HUDEP-2 (cell line): Measurements from ENCODE around the gene TRIAP1.
A peak's percentile ranks its signal among the peaks of the same experiment; 100 is the strongest.

Experiments
- DNase-seq, 76 experiments: peaks; one replicate each; lab custom pipeline; 2025; ENCODE audit not compliant: unreplicated experiment in 76 of 76; lab: John Stamatoyannopoulos, UW

TRIAP1 gene

DNA sequence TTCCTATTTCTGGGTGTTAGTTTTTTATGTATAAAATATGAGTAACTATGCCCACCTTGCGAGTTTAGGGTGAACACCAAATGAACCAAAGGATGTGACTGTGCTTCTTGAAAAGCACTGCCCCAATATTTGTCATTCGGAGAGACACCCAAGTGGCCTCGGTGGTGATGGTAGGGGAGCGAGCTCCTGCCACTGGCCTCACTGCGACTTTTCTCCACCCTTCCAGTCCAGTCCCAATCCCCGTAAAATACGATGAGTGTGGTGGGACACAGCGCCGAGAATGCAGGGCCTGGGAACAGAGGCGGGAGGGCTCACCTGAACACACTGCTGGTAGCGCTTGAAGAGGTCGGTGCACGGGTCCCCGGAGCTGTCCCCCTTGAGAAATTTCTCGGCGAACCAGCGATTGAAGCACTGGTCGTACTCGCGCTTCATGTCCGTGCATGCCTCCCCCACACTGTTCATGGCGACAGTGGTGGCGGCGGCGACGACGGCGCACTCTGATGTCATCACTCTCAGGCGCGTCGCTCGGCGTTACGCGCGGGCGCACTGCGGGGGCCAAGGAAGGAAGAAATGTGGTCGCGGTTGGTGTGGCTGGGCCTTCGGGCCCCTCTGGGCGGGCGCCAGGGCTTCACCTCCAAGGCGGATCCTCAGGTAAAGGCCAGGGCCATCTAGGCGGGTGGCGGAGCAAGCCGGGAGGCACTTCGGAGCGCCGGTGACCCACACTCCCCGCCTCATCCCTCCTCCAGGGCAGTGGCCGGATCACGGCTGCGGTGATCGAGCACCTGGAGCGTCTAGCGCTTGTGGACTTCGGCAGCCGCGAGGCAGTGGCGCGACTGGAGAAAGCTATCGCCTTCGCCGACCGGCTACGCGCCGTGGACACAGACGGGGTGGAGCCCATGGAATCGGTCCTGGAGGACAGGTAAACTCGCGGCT lies at the start of gene TRIAP1, which contains the start of gene GATC:
TRIAP1 (minus strand) TSS at position 474 of the 933 bp plus-strand sequence; CDS start at position 462, 12 bp downstream.
GATC (plus strand) TSS at position 534 of the 933 bp plus-strand sequence; CDS start at position 571, 37 bp downstream.
- DNase-seq, result peak in 73 of 76 experiments; percentile 19 to 86 (median 64)

DNA sequence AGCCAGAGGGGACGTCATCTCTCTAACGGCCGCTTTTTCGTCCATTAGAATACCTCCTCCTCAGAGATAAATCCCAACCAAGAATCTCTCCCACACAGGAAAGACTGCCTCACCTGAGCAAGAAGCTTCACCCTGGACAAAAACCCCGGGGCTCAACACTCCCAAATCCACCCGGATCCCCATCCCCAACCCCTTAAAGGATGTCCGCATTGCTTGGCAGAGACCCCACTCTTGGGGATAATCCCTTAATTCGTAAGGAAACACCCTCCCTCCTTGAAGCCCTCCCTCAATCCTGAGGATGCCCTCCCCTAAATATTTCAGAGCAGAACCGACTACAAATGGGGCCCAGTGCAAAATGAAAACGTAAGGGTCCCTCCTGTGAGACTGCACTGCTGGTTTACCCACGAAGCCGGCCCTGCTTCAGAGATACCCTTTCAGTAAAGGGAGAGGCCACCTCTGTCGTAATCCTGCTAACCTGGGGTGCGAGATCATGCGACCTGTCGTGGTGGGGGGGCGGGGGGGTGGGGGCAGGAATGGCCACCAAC lies 49.1 kb upstream of the TRIAP1 start:
- DNase-seq, result peak in 1 of 76 experiments; percentile 41

DNA sequence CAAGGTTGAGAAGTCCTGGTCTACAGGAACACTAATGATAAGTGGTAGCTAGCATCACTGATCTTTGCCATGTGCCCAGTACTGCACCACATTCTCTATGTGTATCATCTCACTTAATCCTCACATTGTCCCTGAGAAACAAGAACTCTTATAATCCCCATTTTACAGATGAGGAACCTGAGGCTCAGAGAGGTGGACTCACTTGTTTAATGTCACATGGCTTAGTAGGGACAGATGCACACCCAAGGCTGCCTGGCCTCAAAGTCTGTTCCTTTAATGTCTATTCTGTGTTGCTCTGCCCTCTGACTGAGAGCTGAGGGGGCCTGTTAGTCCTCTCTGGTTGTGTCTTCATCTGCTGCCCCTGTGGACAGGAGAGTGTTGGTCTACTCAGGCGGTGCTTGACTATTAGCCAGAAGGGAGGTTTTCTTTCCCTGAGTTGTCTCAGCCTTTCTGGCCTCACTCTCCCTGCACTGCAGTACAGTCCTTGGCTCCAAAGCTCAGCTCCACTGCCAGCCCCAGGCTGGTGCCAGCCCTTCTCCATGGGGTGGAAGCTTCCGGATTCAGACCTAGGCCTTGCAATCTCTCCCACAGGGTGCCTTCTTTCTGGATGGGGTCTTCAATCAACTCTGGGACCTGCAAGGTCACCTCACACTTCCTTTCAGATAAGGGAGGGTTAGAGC lies 44.8 kb upstream of the TRIAP1 start:
- DNase-seq, result no peak

DNA sequence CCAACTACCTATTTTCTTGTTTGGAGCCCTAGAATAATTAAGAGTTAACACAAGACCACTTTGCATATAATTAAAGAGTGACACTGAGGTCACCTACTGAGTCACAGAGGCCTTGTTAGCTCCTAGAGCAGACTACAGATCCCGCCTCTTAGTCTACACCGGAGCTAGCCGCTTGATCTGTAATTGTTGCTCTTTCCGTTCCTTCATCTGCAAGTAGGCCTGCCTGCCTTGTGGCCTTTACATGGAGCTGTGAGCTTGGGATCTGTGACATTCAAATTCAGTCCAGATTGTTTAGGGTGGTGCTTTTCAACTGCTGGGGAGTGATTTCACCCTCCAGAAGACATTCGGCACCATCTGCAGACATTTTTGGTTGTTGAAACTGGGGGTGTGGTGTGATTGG lies 44.1 kb upstream of the TRIAP1 start:
- DNase-seq, result no peak

DNA sequence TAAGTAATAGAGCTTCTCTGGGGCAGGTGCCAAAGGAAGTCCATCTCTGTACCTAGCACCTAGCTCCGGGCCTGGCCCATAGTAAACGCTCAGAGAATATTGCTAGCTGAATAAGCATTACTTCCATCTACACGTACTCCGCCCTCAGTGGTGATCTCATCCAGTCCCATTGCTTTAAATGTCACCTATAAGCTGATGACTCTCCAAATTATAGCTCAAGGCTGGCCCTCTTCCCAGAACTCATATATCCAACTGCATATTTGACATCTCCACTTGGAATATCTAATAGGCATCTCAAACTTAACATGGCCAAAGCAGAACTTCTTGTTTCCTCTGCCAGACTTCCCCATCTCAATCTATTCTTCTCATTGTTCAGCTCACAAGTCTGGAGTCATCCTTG lies 42.8 kb upstream of the TRIAP1 start:
- DNase-seq, result no peak

DNA sequence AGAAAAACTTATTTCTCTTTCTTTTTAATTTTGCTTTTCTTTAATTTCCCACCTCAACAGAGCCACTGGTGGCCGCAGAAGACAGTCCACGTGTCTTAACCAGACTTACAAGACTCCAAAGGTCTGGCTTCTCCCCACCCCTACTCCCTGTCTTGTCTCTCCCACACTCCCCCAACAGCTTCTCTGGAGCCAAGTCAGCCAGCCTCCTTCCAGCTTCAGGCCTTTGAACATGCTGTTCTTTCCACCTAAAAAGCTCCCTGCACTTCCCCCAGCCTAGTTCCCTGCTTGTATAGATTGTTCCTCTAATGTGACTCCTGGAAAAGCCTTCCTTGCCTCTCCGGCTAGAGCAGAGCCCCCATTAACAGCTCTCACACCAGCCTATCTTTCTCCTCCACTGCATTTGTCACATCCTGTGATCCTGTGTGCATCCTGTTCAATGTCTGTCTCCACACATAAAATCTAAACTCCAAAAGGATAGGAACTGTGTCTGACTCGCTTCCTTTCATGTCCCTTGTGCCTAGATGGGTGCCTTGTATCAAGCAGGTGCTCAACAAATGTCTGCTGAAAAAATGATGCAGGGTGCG lies 42.0 kb upstream of the TRIAP1 start:
- peak in 2 of 76 experiments; percentile 8 to 23 for DNase-seq

DNA sequence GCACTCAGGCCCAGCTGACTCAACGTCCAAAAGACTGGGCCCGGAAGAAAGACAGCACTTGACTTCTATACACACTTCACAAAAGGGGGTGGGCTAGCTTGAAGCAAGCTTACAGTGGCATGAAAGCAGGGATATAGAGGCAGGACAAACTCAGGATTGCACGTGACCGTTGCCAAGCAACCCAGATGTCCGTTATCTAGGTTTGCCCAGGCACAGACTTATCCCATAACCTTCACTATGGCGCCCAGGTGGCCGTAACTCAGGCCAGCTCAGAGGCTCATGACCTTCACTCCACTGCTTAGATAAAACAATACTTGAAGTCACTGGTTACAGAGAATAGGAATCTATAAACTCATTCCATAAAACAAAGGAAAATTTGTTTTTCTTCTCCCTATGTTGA lies 41.4 kb upstream of the TRIAP1 start:
- DNase-seq, result peak in 70 of 76 experiments; percentile 26 to 78 (median 56)

DNA sequence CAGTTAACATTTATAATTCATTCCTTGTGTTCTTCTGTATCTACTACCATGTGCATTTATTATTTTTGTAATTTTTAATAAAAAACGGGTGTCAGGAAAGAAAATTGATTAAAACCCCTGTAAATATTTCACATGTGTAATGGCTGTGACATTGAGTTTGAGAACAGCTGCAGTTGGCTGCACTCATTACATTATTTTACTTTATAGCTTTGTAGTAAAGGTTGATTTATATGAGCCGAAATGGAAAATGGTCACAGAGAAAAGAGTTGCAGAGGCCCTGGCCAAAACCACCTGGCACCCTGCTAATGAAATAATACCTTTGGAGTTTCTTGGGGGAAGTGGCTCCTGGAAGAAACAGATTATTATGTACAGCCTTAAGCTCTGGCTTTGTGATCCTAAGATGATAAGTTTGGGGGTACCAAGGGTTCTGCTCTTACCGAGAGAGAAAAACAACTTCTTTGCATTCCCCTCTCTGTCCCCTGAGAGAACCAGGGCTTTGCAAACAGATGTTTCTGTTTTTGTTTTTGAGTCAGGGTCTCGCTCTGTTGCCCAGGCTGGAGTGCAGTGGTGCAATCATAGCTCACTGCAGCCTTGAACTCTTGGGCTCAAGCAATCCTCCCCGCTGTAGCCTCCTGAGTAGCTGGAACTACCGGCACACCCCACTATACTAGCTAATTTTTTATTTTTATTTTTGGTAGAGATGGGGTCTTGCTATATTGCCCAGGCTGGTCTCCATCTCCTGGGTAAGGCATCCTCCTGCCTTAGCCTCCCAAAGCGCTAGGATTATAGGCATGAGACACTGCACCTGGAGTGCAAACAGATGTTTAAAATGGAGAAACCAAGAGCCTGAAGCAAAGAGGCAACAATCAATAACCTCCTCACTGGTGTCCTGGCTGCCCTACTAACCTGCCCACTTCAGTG lies 40.0 kb upstream of the TRIAP1 start:
- no peak for DNase-seq

DNA sequence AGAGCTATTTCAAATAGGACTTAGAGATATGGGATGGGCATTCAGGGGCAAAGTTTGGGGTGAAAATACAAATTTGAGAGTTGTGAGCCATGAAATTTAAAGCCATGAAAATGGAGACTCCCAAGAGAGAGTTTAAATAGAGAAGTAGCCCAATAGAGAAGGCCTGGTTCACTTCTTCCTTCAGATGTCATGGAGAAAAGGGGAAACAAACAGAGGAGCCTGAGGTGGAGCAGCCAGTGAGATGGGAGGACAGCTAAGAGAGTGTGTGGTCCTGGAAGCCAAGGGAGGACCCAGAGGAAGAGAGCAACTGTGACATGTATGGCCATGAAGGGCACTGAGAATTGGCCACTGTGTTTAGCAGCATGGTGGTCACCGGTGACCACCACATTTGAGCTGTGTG lies 37.4 kb upstream of the TRIAP1 start:
- no peak for DNase-seq

DNA sequence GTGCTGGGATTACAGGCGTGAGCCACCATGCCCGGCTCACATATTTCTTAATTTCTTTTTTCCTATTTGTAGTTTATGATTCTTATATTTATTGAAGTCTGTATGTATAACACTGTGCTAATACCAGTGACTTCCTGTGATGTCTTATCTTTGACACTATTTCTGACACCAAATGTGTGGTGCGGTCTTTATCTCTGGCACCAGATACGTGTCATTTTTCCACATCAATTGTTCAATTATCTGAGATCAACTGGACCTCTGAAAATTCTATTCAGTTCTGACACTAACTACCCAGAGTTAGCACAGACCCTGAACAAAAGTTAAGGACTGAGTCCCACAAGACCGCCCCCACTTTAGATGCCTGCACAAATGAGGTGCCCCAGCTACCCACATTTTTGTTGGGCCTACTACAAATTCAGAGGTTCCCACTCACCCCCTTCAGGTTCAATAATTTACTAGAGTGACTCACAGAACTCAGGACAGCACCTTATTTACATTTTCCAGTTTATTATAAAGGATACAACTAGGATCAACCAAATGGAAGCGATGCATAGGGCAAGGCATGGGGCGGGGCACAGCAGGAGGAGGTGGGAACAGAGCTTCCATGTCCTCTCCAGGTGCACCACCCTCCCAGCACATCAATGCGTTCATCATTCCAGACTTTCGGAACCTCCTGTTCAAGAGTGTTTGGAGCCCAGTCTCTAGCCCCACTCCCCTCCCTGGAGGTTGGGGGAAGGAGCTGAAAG lies 35.0 kb upstream of the TRIAP1 start:
- DNase-seq, result peak in 23 of 76 experiments; percentile 7 to 64 (median 28)

DNA sequence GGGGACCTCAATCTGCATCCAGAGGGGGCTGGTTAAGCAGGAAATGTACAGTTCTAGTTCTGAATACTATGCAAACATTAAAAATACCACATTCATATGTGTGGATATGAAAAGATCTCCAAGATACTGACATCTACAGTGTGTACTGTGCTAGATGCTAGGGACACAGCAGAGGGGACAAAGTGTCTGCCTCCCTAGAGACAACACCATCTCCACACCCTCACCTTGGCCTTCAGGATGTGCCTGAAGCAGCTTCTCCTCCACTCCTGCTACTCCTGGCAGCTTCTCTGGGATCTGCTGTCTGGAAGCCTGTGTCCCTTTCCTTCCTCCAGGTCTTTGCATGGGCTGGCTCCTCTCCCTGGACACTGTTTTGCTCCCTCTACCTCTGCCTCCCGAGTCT lies 34.0 kb upstream of the TRIAP1 start:
- no peak for DNase-seq

DNA sequence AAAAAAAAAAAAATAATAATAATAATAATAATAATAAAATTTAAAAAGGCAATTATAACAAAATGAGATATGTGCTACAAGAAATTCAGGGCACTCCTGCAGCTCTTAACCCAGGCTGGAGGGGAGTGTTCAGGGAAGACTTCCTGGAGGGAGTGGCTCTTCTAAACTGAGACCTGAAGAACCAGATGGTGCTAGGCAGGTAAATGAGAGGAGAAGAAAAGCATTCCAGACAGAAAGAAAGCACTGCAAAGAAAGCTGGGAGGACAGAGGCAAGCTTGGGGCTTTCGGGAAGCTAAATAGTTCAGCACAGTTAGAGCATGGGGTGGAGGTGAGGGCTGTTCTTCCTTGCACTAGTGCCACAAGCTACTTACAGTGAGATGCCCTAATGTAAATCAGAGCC lies 33.3 kb upstream of the TRIAP1 start:
- peak in 1 of 76 experiments; percentile 9 for DNase-seq

DNA sequence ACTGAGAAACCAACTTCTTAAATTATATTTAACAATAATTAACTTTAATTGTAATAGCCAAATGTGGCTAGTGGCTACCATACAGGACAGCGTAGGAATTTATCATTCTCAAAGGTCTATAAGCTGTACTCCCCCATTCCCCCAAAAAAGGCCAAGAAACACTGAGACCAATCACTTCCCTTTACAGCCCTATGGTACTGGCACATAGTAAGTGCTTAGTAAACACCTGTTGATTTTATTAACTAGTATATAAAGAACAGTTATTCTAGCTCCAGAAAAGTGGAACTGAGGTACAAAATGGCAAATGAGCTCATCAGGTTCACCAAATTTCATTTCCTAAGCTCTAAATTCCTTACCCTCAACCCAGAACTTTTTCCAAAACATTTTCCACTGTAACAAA lies 29.5 kb upstream of the TRIAP1 start:
- DNase-seq, result no peak

DNA sequence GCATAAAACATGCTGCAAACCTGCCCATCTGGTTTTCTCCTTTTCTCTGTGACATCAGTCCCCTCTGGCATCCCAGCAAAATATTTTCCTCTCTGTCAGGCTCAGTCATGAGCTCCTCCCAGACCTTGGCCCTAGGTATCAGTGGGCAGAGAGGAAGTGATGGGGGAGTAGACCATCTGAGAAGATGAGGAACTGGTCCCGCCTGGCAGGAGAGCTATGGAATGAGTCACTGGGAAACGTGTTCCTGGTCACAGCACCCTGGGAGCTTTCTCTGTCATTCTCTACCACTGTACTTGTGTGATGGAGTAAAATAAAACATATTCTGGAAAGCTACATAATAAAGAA lies 28.4 kb upstream of the TRIAP1 start:
- peak in 2 of 76 experiments; percentile 15 to 19 for DNase-seq

DNA sequence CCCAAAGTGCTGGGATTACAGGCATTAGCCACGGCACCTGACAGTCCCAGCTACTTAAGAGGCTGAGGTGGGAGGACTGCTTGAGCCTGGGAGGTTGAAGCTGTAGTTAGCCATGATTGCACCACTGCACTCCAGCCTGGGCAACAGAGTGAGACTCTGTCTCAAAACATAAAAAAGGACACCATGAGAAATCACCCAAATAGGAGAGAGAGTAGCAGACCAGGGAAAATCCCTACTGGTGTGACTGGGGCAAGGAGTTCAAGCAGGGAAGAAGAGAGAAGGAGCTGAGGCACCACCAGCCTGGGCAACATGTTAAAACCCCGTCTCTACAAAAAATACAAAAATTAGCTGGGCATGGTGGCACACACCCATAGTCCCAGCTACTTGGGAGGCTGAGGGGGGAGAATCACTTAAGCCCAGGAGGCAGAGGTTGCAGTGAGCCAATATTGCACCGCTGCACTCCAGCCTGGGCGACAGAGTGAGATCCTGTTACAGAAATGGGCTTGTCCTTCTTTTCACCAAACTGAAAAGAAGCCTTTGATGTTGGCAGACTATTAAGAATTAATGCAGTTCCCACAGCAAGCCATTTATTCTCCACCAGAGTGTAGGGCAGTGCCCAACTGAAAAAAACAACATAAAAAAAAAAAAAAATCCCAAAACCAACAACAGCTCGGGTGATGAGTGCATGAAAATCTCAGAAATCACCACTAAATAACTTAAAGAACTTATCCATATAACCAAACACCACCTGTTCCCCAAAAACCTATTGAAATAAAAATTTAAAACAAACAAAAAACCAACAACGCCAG lies 27.8 kb upstream of the TRIAP1 start:
- DNase-seq, result no peak

DNA sequence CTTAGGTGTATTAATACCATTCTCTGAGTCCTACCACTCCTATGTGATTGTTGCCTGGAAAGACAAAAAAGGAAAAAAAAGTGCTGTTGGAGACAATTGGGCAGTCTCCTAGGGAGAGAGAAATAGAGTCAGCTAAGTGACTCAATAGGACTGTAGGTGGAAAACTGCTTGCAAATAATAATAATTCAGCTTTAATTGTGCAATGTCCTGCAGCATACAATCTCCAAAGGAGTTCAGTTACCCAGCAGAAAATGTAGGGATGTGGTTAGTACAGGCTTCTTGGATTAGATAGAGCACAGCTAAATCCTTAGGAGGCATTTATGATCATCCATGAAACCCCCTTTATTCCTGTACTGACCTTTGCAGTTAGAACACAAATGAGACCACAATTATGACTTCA lies 26.3 kb upstream of the TRIAP1 start:
- DNase-seq, result no peak

DNA sequence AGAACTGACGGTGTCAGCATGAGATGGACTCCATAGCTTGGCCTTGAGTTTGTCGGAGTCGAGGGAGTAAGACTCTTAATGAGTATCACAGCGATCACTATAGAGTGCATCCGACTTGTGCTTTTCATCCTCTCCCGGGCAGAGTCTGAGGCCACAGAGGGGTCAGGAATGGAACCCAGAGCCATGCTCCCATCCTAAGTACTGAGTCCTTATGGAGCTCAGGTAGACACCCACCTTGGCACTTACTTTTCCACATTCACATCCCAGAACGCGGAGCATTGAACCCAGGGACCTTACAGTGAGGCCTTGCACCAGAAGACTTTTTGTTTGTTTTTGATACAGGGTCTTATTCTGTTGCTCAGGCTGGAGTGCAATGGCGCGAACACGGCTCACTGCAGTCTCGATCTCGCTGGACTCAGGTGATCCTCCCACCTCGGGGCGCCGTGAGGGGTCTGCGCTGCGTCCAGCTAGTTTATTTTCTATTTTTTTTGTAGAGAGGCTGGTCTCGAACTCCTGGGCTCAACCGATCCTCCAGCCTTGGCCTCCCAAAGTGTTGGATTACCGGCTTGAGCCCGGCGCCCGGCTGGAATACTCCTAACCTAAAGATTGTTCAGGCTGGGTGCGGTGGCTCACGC lies 24.1 kb upstream of the TRIAP1 start:
- DNase-seq, result peak in 3 of 76 experiments; percentile 36 to 50 (median 39)
